ENCODE results near the gene TMEM184C.

- no peak for TF ChIP-seq POLR2A (IDR thresholded peaks at IDR 0.05)
- TF ChIP-seq, protein P1, sequence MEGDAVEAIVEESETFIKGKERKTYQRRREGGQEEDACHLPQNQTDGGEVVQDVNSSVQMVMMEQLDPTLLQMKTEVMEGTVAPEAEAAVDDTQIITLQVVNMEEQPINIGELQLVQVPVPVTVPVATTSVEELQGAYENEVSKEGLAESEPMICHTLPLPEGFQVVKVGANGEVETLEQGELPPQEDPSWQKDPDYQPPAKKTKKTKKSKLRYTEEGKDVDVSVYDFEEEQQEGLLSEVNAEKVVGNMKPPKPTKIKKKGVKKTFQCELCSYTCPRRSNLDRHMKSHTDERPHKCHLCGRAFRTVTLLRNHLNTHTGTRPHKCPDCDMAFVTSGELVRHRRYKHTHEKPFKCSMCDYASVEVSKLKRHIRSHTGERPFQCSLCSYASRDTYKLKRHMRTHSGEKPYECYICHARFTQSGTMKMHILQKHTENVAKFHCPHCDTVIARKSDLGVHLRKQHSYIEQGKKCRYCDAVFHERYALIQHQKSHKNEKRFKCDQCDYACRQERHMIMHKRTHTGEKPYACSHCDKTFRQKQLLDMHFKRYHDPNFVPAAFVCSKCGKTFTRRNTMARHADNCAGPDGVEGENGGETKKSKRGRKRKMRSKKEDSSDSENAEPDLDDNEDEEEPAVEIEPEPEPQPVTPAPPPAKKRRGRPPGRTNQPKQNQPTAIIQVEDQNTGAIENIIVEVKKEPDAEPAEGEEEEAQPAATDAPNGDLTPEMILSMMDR (IDR thresholded peaks at IDR 0.05) = no peak
Observed at GRCh38 chr4:147589586-147589985, 27.6 kb upstream of the TMEM184C start.
